PC-9 (cell line): ENCODE results near the gene GPT2.

Experiments
- CTCF ChIP-seq: fragments of 200-600 bp; sonication (generic); conservative IDR thresholded peaks from 2 replicates; pipeline ENCODE4 v1.6.1; 2017; ENCODE audit warnings: mixed run types, antibody characterized with exemption, mild to moderate bottlenecking, moderate library complexity
- EZH2 ChIP-seq: fragments of 200-600 bp; sonication (generic); IDR thresholded peaks from 2 replicates; pipeline ENCODE4 v1.8.0; 2017; ENCODE audit warnings: antibody characterized with exemption, low read depth

GRCh38 chr16:46924402-46924801 lies 40.2 kb downstream of the GPT2 start:
- no peak for TF ChIP-seq CTCF
- no peak for TF ChIP-seq EZH2
